CD4-positive, alpha-beta T cell treated with Interleukin-1 beta for 1 hour (primary cell): ENCODE results near the gene FNDC5.
"Not testable (repeated sequence)": the region's sequence is repeated elsewhere in the genome, so short reads cannot be mapped to it uniquely, and the experiment has no call there.

Experiments
- DNase-seq, 2 donors: peaks; one replicate each; pipeline ENCODE4 v3.0.0-alpha.2; 2020 to 2022

Gene FNDC5

DNA sequence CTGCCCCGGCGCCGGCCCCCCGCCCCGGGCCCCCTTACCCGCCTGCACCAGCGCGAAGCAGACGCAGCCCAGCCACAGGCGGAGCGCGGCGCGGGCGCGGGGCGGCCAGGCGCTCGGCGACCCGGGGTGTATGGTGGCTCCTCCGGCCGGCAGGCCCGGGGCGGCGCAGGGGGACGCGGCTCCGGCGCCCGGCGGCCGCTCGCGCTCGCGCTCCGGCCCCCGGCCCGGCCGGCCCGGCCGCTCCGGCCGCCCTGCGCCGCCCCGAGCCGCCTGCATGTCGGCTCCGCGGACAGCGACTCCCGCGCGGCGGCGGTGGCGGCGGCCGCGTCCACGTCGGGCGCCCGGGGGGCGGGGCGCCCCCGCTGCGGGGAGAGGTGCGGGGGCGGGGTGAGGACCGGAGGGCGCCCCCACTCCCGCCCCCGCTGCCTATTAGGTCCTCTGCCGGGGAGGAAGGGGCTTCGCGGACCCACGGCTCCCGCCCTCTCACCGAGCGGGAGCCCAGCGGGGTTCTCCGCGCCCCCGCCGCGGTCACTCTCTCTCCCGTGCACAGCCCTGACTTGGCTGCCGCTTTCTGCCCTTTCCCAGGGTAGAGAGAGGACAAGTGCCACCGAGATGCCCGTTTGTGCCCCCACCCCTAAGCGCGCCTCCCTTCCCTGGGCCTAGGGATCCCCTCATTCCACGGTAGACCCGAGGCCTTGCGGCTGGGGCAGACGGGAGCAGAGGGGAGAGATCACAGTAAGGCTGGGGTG lies at the start of gene FNDC5:
Gene FNDC5, minus strand, starts transcription at position 298 of the 749 bp plus-strand sequence.
- no peak for DNase-seq

DNA sequence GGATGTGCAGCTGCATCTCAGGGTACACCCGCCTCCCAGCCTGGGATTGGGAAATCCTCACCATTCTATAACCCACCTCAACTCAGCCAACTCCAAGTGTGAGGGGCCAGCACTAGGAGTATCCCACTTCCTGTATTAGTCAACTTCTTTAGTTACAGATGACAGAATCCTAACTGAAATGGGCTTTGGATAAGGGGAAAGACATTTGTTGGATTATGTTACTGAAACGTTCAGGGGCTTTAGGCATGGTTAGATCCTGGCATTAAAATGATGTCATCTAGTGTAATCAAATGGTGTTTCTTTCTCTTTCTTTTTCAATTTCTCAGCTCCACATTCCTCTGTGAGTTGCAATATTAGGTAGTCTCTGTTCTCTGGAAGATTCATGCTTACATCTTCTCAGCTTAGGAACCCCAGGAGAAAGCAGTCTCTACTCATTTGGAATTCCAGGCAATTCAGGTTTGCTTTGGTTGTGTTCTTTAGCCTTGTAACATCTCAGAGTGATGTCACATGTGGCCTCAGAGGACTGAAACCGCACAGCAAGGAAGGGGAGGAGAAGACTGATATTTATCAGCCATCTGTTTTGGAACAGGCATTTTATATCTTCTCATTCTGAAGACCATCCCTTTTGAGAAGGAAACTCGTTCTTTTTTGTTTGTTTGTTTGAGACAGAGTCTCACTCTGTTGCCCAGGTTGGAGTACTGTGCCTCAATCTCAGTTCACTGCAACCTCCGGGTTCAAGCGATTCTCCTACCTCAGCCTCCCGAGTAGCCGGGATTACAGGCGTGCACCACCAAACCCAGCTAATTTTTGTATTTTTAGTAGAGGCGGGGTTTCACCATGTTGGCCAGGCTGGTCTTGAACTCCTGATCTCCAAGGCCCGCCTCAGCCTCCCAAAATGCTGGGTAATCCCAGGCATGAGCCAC lies 49.4 kb upstream of the FNDC5 start:
- no peak for DNase-seq

DNA sequence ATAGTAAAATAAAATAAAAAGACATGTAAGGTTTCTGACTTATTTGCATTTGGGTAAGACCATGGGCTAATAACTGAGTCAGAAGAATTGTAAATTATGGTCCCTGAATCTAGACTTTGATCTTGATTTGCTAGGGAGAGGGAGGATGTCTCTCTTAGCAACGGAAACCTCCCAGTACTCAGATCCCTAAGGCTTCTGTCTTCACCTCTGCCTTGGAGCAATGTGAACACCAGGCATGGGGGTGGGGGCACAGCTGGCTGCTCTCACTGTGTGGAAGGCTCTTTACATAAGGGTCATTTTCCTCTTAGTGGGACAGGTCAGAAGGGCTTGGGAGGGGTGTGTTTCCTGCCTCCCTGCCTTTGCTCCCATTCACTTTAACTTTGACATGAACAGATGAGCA lies 47.5 kb upstream of the FNDC5 start:
- no peak for DNase-seq

DNA sequence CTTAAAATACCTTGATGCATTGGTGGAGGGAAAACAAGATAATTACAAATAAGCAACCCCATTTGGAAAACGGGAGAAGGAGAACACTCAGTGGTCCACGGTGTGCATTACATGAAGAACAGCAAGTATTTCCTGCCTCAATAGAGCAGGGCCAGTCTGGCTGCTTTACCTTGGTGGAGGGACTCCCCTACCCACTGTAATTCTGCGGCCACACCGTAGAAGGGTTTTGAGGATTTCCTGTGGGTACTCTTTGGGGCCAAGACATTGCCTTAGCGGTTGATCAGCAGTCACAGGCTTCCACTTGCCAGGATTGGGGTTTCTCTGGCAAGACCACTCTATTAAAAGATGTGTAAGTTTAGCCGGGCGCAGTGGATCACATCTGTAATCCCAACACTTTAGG lies 46.8 kb upstream of the FNDC5 start:
- DNase-seq, result no peak

DNA sequence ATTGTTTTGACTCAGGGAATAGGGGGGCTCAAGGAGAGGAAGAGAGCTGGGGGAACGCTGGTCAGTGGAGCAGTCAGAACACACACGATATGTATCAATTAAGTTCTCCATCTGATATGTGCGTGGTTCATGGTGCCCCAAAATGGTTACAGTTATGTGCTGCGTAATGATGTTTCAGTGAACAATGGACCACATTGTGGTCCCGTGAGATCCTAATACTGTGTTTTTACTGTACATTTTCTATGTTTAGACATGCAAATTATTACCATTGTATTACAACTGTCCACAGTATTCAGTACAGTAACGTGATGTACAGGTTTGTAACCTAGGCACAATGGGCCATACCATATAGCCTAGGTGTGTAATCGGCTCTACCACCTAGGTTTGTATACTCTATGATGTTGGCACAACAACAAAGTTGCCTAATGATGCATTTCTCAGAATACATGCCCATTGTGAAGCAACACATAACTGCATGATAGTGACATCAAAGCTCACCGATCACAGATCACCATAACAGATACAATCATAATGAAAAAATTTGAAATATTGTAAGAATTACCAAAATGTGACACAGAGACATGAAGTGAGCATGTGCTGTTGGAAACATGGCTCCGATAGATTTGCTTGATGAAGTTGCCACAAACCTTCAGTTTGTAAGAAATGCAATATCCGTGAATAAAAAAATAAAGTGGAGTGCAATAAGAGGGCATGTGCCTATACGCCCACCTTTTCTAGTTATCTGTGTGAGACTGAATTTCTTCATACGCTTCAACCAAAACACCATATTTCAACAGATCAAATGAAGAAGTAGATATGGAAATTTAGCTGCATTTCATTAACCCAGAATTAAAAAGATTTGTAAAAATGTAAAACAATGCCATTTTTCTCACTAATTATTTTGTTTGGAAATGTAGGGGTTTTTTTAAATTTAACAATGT lies 45.3 kb upstream of the FNDC5 start:
- no peak for DNase-seq

DNA sequence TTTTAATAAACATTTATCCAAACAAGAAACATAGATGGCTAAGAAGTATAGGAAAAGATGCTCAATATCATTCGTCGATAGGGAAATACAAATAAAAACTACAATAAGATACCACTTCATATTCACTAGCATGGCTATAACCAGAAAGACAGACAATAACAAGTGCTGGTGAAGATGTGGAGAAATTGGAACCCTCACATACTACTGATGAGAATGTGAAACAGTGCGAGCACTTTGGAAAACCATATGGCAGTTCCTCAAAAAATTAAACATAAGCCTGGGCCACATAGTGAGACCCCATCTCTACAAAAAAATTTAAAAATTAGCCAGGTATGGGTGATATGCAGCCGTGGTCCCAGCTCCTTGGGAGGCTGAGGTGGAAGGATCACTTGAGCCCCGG lies 39.6 kb upstream of the FNDC5 start:
- no peak for DNase-seq

DNA sequence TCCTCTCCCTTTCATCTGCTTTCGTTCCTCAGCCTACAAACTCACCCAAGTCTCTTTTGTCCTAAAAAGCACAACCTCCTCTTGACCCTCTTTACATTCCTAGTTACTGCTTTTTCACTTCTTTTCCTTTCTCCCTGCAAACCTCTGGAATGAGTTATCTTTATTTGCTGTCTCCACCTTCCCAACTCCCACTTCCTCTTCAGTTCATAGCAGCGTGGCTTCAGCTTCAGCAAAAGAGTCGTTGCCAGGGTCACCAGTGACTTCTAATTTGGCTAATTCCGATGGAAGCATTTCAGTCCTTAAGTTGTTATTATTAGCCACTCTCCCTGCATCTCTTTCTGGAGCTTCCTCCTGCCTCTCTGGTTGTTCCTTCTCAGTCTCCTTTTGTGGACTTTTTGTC lies 36.7 kb upstream of the FNDC5 start:
- no peak for DNase-seq

DNA sequence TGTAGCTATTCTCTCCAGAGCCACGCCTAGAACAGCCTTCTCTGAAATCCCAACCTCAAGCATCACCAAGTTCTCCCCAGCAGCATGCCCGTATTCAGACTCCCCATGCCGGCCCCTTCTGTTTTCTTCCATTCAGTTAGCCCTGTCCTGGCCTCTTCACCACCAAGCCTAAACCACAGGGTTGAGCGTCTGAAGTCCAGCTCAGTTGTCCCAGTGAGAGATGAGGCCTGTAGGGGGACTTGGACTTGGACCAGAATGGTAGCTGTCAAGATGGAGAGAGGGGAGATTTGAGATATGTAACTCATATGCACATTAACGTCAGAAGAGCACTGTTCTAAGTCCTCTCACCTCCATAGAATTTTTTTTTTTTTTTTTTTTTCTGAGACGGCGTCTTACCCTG lies 35.9 kb upstream of the FNDC5 start:
- no peak for DNase-seq

DNA sequence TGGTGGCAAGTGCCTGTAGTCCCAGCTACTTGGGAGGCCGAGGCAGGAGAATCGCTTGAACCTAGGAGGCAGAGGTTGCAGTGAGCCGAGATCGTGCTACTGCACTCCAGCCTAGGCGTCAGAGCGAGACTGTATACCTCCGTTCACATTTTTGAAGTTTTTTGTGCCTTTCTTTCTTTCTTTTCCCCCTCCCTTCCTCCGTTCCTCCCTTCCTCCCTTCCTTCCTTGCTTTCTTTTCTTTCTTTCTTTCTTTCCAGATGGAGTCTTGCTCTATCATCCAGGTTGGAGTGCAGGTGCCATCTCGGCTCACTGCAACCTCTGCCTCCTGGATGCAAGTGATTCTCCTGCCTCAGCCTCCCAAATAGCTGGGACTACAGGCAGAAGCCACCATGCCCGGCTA lies 34.9 kb upstream of the FNDC5 start:
- DNase-seq, result not testable (repeated sequence)

DNA sequence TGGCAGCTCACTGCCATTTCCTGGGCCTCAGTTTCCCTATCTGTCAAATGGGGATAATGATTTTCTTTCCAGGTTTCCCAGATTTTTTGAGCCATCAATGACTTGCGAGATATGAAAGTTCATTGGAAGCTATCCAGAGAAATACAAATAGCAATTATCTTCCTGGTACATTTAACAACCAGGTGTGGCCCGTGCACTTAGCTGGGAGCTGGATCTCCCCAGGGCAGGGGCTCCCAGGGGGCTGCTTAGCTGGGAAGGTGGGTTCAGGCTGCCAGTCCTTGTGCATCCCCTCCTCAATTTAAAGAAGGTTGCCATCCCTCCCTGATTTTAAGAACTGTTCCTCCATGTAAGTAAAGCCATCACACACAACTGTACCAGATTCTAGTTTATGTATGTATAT lies 34.1 kb upstream of the FNDC5 start:
- DNase-seq, result no peak

DNA sequence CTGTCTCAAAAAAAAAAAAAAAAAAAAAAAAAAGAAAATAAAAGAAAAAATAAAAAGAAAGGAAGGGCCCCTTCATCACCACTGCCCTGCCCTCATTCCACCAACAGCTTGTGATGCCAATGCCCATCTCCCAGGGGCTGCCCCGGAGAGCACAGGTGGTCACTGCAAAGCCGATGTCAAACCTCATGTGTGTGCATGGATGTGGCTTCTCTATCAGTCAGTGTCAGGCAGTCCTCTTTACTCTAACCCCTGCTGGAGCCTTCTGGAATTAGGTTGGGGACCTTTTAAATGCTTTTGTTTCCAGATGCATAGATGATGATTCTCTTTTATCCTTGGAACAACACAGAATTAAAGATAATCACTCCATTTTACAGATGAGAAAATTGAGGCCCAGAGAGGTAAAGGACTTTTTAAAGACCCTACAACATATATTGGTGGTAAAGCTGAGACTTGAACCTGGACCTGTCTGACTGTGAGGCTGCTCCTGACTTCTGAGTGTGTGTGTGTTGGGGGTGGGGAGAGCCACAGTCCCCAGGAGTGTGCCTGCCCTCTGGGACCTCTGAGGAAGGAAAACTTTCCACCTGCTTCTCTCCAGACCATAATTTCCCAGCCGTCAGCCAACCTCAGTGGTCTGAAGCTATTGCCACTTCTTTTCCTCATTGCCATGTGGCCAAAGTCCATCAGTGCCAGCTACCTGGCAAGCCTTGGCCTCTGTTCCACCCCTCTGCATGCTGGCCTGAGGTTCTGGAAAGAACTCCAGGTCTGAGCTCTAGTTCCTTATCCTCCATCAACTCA lies 33.5 kb upstream of the FNDC5 start:
- DNase-seq, result no peak

DNA sequence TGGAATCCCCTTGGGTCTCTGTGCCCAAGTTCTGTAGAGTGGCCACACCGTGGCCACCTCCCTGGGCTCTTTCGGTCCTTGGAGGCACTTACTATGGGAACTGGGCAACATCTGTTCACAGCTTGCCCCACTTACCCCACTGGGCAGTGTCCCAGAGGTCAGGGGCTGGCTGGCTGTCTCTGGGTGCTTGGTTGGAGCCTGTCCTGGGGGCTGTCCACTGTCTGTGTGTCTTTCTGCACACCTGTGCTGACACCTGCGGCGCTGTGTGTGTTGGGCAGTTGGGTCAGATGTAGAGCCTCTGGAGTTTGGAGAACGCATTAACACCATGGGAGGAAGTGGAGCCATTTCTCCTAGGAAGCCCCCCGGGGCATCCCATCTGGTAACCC lies 31.8 kb upstream of the FNDC5 start:
- DNase-seq, result no peak

DNA sequence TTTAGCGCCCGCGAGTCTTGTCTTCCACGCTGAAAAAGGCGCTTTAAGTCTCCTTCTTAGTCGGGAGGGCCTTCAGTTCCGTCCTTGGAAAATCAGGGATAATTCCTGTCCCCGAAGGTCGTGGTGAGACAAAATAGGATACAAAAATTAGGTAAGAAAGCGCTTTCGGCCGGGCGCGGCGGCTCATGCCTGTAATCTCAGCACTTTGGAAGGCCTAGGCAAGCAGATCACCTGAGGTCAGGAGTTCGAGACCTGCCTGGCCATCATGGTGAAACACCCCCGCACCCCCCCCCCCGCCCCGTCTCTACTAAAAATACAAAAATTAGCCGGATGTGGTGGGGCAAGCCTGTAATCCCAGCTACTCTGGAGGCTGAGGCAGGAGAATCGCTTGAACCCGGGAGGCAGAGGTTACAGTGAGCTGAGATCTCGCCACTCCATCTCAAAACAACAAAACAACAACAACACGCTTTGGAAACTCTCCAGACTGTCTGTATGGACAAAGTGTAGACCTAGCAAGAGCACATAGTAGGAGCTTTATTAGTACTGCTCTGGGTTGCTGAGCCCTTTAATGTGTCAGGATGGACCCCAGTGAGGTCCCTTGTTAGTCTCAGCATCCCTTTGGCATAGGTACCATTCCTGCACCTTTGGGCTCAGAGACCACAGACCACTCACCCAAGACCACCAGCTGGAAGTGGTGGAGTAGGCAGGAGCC lies 31.3 kb upstream of the FNDC5 start:
- no peak for DNase-seq

DNA sequence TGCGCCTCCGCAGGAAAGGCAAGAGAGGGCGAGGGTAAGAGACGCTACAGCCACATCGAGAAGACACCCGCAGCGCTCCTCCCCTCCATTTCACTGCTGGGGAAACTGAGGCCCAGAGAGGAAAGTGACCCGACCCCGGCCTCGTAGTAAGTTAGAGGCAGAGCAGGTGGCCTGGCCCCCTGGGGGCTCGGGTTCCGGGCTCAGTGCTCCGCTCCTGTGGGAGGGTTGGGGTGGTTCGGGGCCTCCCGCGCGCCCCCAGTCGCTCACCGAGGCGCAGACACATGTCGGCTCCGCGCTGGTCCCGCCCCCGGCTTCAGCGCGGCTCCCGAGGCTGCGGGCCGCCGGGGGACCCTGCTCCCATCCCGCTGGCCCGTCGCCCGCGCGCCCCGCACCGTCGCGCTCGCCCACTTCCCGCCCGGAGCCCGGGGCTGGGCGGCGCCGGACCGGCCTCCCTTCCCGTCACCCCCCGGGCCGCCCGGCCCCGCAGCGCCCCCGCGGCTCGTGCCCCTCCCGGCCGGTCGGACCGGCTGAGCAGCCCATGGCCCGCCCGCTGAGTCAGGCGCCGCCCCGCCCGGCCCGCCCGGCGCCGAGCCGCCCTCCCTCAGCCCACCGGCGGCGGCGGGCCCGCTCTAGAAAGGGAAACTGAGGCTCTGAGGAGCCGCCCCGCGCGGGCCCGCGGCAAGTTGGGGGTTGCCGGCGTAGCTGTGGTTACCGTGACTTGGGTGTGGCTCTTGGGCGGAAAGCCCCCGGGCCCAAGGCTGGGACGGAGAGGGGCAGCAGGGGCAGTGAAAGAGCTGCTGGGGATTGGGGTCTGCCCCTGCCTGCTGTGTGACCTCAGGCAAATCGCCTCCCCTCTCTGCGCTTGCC lies 30.5 kb upstream of the FNDC5 start, which contains the start of gene TMEM54:
Gene TMEM54, minus strand, starts transcription at position 434 of the 867 bp plus-strand sequence. Its CDS starts 151 bp downstream, at position 283.
- no peak for DNase-seq

DNA sequence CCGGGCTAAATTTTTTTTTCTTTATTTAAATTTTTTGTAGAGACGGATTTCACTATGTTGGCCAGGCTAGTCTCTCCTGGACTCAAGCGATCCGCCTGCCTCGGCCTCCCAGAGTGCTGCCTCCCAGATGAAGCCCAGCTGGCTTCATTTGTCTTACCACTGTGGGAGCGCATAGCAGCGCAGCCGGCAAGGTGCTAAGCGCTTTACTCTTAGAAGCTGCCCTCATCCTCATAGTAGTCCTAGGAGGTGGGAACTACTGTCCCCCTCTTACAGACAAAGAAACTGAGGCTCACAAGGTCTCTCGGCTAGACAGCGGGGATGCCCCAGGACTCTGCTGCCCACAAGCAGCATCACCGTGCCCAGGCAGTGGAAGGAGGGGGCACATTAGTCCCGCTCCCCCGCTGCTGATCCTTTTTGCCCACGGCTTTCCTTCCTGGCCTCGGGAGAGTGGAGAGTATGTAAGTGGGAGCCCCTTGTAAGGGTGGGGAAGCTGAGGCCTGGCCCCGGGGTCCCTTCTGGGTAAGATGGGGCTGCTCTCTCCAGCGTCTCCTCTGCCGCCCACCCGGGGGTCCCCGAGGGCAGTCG lies 29.8 kb upstream of the FNDC5 start:
- no peak for DNase-seq

DNA sequence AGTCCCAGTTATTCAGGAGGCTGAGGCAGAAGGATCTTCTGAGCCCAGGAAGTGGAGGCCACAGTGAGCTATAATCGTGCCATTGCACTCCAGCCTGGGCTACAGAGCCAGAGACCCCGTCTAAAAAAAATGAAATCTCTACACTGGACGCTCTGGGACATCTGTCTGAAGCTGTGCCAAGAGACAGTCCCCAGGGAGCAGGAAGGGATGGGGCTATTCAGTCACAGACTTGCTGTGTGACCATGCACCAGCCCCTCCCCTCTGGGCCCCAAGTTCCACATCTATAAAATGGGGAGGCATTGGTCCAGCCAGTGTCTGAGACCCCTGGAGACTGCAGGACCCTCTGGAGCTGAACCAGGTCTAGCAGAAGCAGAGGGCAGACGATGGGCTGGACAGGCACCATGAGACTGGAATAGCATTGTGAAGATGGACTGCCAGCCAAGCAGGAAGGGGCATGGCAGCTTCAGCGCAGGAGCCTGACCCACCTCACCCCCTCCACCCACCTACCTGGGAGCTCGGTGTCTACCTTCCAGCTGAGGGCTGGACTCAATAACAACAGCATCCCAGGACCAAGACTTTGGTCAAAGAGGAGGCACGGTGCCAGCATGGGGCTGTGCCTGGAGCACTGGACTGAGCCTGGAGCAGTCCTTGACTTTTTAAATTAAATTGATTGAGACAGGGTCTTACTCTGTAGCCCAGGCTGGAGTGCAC lies 29.0 kb upstream of the FNDC5 start:
- DNase-seq, result no peak

DNA sequence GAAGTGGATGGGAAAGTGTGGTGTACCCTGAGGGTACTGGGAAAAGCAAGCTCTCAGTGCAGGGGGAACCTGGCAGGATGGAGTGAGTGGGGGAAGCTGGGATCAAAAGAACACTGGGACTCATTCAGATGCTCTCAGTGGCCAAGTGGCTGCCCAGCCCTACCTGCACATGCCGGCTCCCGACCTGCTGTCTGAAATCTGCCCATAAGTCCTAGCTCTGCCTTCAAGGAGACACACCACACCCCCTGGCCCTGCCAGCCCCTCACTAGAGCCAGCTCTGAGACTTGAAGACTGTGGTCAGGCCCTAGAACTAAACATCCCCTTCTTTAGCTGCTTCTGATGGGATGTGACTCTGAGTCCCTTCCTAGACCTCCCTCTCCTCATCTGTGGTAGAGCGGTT lies 28.2 kb upstream of the FNDC5 start:
- DNase-seq, result no peak

DNA sequence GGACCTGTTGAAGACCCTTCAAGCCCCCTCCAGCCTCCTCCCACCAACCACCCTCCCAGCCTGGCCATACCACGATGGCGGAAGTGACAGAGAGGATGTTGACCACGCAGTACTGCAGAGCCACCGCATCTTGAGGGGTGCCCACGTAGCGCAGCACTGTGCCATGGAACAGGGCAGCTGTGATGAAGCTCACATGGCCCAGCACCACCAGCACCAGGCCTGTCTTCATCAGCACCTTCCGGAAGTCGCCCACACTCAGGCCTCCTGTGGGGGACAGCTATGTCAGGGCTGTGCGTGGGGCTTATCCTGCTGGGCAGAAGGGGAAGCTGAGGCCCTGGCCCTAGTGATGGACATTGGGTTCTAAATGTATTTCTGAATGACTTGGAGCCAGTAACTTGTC lies 27.3 kb upstream of the FNDC5 start:
- no peak for DNase-seq
